Kidney (tissue), 14 donors: Measurements from ENCODE around the gene GLIS1. TPM values are rescaled to one million over a fixed set of nuclear protein-coding genes. Genes with fewer than 3 reads are reported as not detected.
A peak's percentile ranks its signal among the peaks of the same experiment; 100 is the strongest.

ENCODE experiments used
- DNase-seq, 5 donors: peaks; one replicate each; pipeline ENCODE4 v3.0.0-alpha.2; 2013 to 2020
- FAIRE-seq: peaks from 2 replicates; lab custom pipeline; 2012; peaks lifted over from hg19 to GRCh38; lab: Jason Lieb, UNC
- H3K27ac ChIP-seq, 2 donors: one replicate each; pipeline ENCODE4 v1.7.0; 2013; ENCODE audit warnings: low read depth in 2 of 2, low read length in 2 of 2, inconsistent platforms in 1 of 2
- H3K27me3 ChIP-seq: one replicate; pipeline ENCODE4 v1.7.1; 2013; ENCODE audit warnings: low read length, inconsistent platforms; ENCODE audit not compliant: control insufficient read depth, insufficient read depth
- H3K36me3 ChIP-seq, 3 donors: one replicate each; pipeline versions ENCODE4 v1.7.0 to v1.7.1; 2013; ENCODE audit warnings: low read length in 3 of 3, control low read depth in 1 of 3, inconsistent platforms in 1 of 3; ENCODE audit not compliant: insufficient read depth in 3 of 3, control insufficient read depth in 2 of 3
- H3K4me1 ChIP-seq, 3 donors: one replicate each; pipeline versions ENCODE4 v1.7.0 to v1.7.1; 2013; ENCODE audit warnings: low read length in 3 of 3, inconsistent platforms in 1 of 3, low read depth in 1 of 3; ENCODE audit not compliant: control insufficient read depth in 2 of 3, insufficient read depth in 2 of 3
- H3K4me3 ChIP-seq, 3 donors: one replicate each; pipeline versions ENCODE4 v1.7.0 to v1.8.1; 2013; ENCODE audit warnings: low read length in 3 of 3, control low read depth in 1 of 3, inconsistent platforms in 1 of 3
- H3K9ac ChIP-seq, 3 donors: one replicate each; pipeline versions ENCODE4 v1.7.0 to v1.7.1; 2013; ENCODE audit warnings: low read length in 3 of 3, control low read depth in 1 of 3, inconsistent platforms in 1 of 3
- H3K9me3 ChIP-seq, 3 donors: one replicate each; pipeline versions ENCODE4 v1.7.0 to v1.7.1; 2013; ENCODE audit warnings: low read length in 3 of 3, control low read depth in 1 of 3, inconsistent platforms in 1 of 3; ENCODE audit not compliant: control insufficient read depth in 2 of 3, insufficient read depth in 1 of 3
- CTCF ChIP-seq: IDR thresholded peaks from 3 replicates; pipeline ENCODE4 v1.5.1; 2012; ENCODE audit warnings: mild to moderate bottlenecking, moderate library complexity, borderline replicate concordance; ENCODE audit not compliant: insufficient read depth; ENCODE audit errors: extremely low read depth
- intact Hi-C: fragments of 100-400 bp; cut with DNase I; formaldehyde crosslinking; loops from one replicate; pipeline ENCODE4 v1.11.1; 2022
- polyA plus RNA-seq: library from polyadenylated mRNA; stranded (reverse); fragments of 350-450 nt; fragmentation: Illumina TruSeq; extraction: RNeasy Lipid Tissue Mini Kit (QIAGEN cat#74804); gene quantifications from one replicate; pipeline ENCODE4 v1.2.3, GENCODE V29; 2014; ENCODE audit warnings: low read depth, low replicate concordance; ENCODE audit not compliant: insufficient read depth
- total RNA-seq: library from RNA; stranded (reverse); fragmentation: NEBNext Ultra II Directional; extraction: Animal tissue kit (Norgen Biotek cat#: 25700); gene quantifications from one replicate; pipeline ENCODE4 v1.2.1, GENCODE V29; 2021
- donor health status: control.
- donor health status: control.
- donor health status: control.
- donor health status: control.
- donor health status: control.
- donor health status: DM: yes; HTN: yes; CAD: no.
- donor health status: Normal renal cell carcinoma (clear cell type).

The GLIS1 gene
- total and polyA plus RNA-seq, 2 donors from 2014 or later: 3.3 to 3.7 TPM

DNA sequence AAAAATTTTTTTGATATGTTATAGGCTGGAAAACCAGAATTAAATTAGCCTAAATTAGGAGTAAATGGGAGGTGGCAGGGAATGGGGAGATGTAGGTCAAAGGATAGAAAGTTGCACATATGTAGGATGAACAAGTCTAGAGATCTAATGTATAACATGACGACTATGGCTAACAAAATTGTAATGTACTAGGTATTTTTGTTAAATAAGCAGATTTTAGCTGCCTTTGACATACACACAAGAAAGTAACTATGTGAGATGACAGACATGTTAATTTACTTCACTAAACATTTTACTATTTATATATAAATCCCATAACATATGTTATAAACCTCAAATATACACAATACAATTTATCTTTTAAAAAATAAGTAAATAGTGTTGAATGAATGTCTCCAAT is 30.2 kb upstream of the GLIS1 start:
- FAIRE-seq (no peak), DNase-seq (no peak)
- TF ChIP-seq CTCF: no peak
- H3K4me3 ChIP-seq: no peak overlapping the region
- H3K27ac ChIP-seq: no peak overlapping the region
- intact Hi-C loops: loop anchor here (10.0 kb wide), 1 partner anchor 484 kb away; no protein-coding TSS in a partner anchor
- no peak overlapping the region for H3K9ac ChIP-seq
- H3K9me3 ChIP-seq: no peaks in the 10 kb centered on the region
- H3K4me1 ChIP-seq: no peaks in the 10 kb centered on the region
- H3K36me3 ChIP-seq: peaks cover 0 to 4% (median 0%) of the 10 kb centered on the region in 3 donors
- no peaks in the 10 kb centered on the region for H3K27me3 ChIP-seq

DNA sequence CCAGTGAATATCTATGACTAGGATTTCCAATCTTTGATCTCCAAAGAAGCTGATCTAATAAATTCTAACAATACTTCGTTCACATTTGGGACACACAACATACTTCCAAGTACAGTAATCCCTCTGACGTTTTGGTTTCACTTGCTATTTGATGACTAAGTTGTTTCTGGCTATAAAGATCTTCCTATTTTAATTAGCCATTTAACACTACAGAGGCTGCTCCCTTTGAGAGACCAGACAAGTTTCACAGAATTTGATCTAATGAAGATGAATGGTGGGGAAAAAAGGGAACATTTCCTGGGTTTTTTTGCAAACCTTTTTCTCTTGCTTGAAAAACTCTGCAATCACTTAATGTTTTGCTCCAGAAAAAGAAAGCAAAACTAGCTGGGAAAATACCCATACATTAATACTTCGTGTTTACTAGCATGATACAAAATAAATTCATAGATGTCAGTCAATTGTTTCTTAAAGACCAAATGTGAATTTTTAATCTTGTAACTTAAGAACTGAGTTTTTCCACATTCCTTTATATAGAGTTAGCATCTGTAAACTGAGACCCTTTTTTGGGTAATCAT is 28.0 kb upstream of the GLIS1 start:
- Histone ChIP-seq H3K27me3 (no peaks in the 10 kb centered on the region), H3K4me1 (no peaks in the 10 kb centered on the region), H3K36me3 (no peaks in the 10 kb centered on the region), H3K27ac (no peak overlapping the region), H3K9ac (no peak overlapping the region), H3K9me3 (no peaks in the 10 kb centered on the region), H3K4me3 (peak overlapping the region in 1 of 3 donors; percentile 9)
- FAIRE-seq: no peak
- peak in 1 of 5 donors; percentile 2 for DNase-seq
- no peak for TF ChIP-seq CTCF
- intact Hi-C loops: loop anchor here (10.0 kb wide), 1 partner anchor 482 kb away; no protein-coding TSS in a partner anchor

- Histone ChIP-seq H3K4me1 (no peaks in the 10 kb centered on the region), H3K27me3 (no peaks in the 10 kb centered on the region), H3K9ac (no peak overlapping the region), H3K36me3 (no peaks in the 10 kb centered on the region), H3K4me3 (no peak overlapping the region), H3K9me3 (no peaks in the 10 kb centered on the region), H3K27ac (no peak overlapping the region)
- FAIRE-seq: no peak
- intact Hi-C loops: loop anchor here (10.0 kb wide), 1 partner anchor 481 kb away; no protein-coding TSS in a partner anchor
- no peak for DNase-seq
- no peak for TF ChIP-seq CTCF
These were observed 27.3 kb upstream of the GLIS1 start for GRCh38 chr1:53766194-53766742.
